Activated B cell treated with CpG ODN at 0.5 μM for 24 hours (primary cell): ENCODE measurements around the gene RASAL1. TPM values are rescaled to one million over a fixed set of nuclear protein-coding genes. Genes with fewer than 3 reads are reported as not detected.

Source experiments
- ATAC-seq: fragments of 200-7000 bp; cut with Tn5 transposase; one replicate; pipeline ENCODE4 v1.10.0; 2021; ENCODE audit warnings: low read depth, mild to moderate bottlenecking, moderate library complexity
- CTCF ChIA-PET: fragments of 350-600 bp; sonication (Branson Sonifier 250); formaldehyde crosslinking; loops from one replicate; lab custom pipeline; 2021; ENCODE audit warnings: antibody characterized with exemption; lab: Charles Lee
- POLR2A ChIA-PET: fragments of 350-600 bp; sonication (Branson Sonifier 250); formaldehyde crosslinking; loops from one replicate; lab custom pipeline; 2021; ENCODE audit warnings: antibody characterized with exemption; lab: Charles Lee
- DNase-seq: peaks from one replicate; pipeline ENCODE4 v3.0.0; 2022
- H3K27ac Mint-ChIP-seq: one replicate; pipeline ENCODE4 v1.8.0; 2020; ENCODE audit warnings: mixed read lengths
- H3K27me3 Mint-ChIP-seq: one replicate; pipeline ENCODE4 v1.8.0; 2021; ENCODE audit warnings: mixed read lengths
- H3K36me3 Mint-ChIP-seq: one replicate; pipeline ENCODE4 v1.8.0; 2021; ENCODE audit warnings: low read depth, mixed read lengths
- H3K4me1 Mint-ChIP-seq: one replicate; pipeline ENCODE4 v1.8.0; 2021; ENCODE audit warnings: mixed read lengths
- H3K4me3 Mint-ChIP-seq: one replicate; pipeline ENCODE4 v1.8.0; 2020; ENCODE audit warnings: mild to moderate bottlenecking, mixed read lengths
- H3K9me3 Mint-ChIP-seq: one replicate; pipeline ENCODE4 v1.8.0; 2020; ENCODE audit warnings: mixed read lengths
- CTCF ChIP-seq: fragments of 200-600 bp; IDR thresholded peaks from one replicate; pipeline ENCODE4 v1.8.0; 2022; ENCODE audit warnings: antibody characterized with exemption, mild to moderate bottlenecking
- intact Hi-C: fragments of 100-400 bp; cut with micrococcal nuclease; formaldehyde crosslinking; loops from one replicate; pipeline ENCODE4 v1.15.1; 2024
- total RNA-seq: library from RNA; stranded (reverse); gene quantifications from 2 replicates; pipeline ENCODE4 v1.2.3, GENCODE V29; 2022

RASAL1 gene
- total RNA-seq, 1 donor from 2014 or later: 7.1 TPM

DNA sequence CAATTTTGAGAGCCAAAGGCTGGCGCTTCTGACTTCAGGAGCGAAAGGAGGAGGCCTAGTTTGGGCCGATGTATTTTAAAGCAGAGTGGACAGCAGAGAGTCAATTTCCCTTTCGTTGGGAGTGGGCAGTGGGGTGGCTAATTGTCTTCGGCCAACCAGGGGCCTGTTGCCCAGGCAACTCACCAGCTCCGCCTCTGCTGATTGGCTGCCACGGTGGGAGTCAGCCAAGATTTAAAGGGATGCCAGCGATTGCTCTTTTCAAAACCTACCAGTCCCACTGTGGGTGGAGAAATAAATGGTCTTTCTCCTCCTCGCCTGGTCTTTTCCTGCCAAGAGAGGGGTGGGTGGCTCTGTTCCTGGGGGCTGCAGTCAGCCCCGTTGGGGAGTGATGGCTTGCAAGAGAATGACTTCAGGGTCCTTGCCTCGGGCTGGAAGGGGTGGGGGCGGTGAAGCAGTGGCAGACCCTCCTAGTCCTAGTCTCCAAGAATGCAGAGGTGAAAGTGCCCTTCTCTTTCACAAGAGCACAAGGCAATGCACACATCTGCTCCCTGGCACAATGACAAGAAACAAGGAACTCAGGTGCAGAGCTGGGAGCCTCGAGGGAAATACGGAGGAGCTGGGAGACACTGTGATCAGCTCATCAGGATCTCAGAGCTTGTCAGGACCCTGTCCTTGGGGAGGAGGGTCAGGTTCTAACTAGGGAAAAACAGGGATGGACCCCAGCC, 37.7 kb downstream of the RASAL1 start:
- POLR2A ChIA-PET: interaction anchor here (1.0 to 1.2 kb wide), 4 partner anchors 23 to 49 kb away, joined by 3 to 8 read pairs (median 4); no protein-coding TSS in a partner anchor
- H3K4me3 Mint-ChIP-seq: no peak overlapping the region
- intact Hi-C loops: loop anchor here (1.0 to 5.0 kb wide), 6 partner anchors 34 to 197 kb away; no protein-coding TSS in a partner anchor

GRCh38 chr12:113096675-113097461, 38.7 kb downstream of the RASAL1 start:
- intact Hi-C loops: loop anchor here (5.0 kb wide), 1 partner anchor 35 kb away; no protein-coding TSS in a partner anchor
- Mint-ChIP-seq H3K9me3 (no peaks in the 10 kb centered on the region), H3K4me1 (peaks cover 30% of the 10 kb centered on the region), H3K27ac (no peak overlapping the region), H3K36me3 (peaks cover 9% of the 10 kb centered on the region), H3K4me3 (no peak overlapping the region), H3K27me3 (no peaks in the 10 kb centered on the region)
- CTCF ChIA-PET: interaction anchor here (1.0 to 6.1 kb wide), 9 partner anchors 9 to 104 kb away, joined by 3 to 85 read pairs (median 6); no protein-coding TSS in a partner anchor
- ATAC-seq: no peak
- TF ChIP-seq CTCF: no peak
- POLR2A ChIA-PET: interaction anchor here (0.7 to 1.0 kb wide), 3 partner anchors 18 to 48 kb away, joined by 3 read pairs; no protein-coding TSS in a partner anchor
- DNase-seq: no peak

More for the DNA sequence above, 37.7 kb downstream of the RASAL1 start:
- peak; percentile 34 for ATAC-seq
- no peaks in the 10 kb centered on the region for H3K9me3 Mint-ChIP-seq
- peaks cover 20% of the 10 kb centered on the region for H3K4me1 Mint-ChIP-seq
- no peak for DNase-seq
- no peak for TF ChIP-seq CTCF
- CTCF ChIA-PET: interaction anchor here (0.7 to 6.7 kb wide), 17 partner anchors 10 to 105 kb away, joined by 3 to 85 read pairs (median 5); partner anchors contain the start of gene DTX1
- H3K27me3 Mint-ChIP-seq: no peaks in the 10 kb centered on the region
- H3K36me3 Mint-ChIP-seq: peaks cover 9% of the 10 kb centered on the region
- H3K27ac Mint-ChIP-seq: peak overlapping the region; percentile 35

DNA sequence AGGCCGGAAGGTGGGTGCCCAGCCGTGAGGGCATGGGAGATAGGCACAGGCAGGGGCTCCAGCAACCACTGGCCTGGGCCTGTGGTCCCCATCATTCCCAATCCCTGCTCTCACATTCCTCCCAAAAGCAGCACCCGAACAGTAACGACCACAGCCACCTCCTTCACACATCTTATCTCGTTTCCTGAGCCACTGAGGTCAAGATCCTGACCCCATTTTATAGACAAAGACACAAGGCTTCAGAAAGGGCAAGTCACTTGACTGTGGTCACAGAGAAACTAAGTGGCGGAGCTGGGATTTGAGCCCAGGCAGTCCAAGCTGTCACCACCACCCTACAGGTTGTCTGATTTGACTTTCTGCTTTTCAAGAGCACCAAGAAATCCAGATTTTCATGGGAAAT, 40.2 kb downstream of the RASAL1 start:
- Mint-ChIP-seq H3K27ac (no peak overlapping the region), H3K4me3 (no peak overlapping the region), H3K27me3 (no peaks in the 10 kb centered on the region), H3K36me3 (peaks cover 9% of the 10 kb centered on the region), H3K9me3 (no peaks in the 10 kb centered on the region), H3K4me1 (peaks cover 44% of the 10 kb centered on the region)
- ATAC-seq: no peak
- DNase-seq: no peak
- TF ChIP-seq CTCF: no peak
- intact Hi-C loops: loop anchor here (5.0 kb wide), 1 partner anchor 37 kb away; no protein-coding TSS in a partner anchor
- CTCF ChIA-PET: interaction anchor here (1.1 kb wide), 1 partner anchor 47 kb away, joined by 7 read pairs; no protein-coding TSS in a partner anchor
- POLR2A ChIA-PET: interaction anchor here (0.7 kb wide), 1 partner anchor 46 kb away, joined by 5 read pairs; no protein-coding TSS in a partner anchor

DNA sequence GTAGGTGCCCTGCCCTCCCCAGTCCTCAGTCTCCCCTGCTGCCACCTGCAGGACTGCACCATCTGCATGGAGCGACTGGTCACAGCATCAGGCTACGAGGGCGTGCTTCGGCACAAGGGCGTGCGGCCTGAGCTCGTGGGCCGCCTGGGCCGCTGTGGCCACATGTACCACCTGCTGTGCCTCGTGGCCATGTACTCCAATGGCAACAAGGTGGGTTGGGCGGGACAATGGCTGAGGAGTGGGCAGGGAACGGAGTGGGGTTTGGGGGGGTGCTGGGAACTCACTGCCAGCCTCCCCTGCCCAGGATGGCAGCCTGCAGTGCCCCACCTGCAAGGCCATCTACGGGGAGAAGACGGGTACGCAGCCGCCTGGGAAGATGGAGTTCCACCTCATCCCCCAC, 40.8 kb downstream of the RASAL1 start:
- TF ChIP-seq CTCF: no peak
- H3K36me3 Mint-ChIP-seq: peaks cover 9% of the 10 kb centered on the region
- POLR2A ChIA-PET: no interaction called here
- peaks cover 50% of the 10 kb centered on the region for H3K4me1 Mint-ChIP-seq
- DNase-seq: no peak
- CTCF ChIA-PET: interaction anchor here (1.6 to 4.3 kb wide), 2 partner anchors 39 to 45 kb away, joined by 4 to 47 read pairs; partner anchors contain the start of gene DTX1
- H3K27me3 Mint-ChIP-seq: no peaks in the 10 kb centered on the region
- no peak overlapping the region for H3K4me3 Mint-ChIP-seq
- ATAC-seq: no peak
- H3K27ac Mint-ChIP-seq: no peak overlapping the region
- no peaks in the 10 kb centered on the region for H3K9me3 Mint-ChIP-seq
- intact Hi-C loops: loop anchor here (5.0 kb wide), 1 partner anchor 38 kb away; no protein-coding TSS in a partner anchor
